ENCODE data around the gene USE1. TPM values are rescaled to one million over a fixed set of nuclear protein-coding genes. Genes with fewer than 3 reads are reported as not detected.

Gene USE1
- total RNA-seq, 1 donor from 2014 or later: 37.5 TPM

GRCh38 chr19:17229890-17230289 is 14.7 kb downstream of the USE1 start:
- no peaks in the 10 kb centered on the region for H3K9me3 Mint-ChIP-seq (ENCODE audit: unreplicated experiment)
- no peak overlapping the region for H3K27ac Mint-ChIP-seq (ENCODE audit: unreplicated experiment)
- no peak for TF ChIP-seq CTCF (IDR thresholded peaks at IDR 0.05)
- no peak overlapping the region for H3K4me3 Mint-ChIP-seq (ENCODE audit: unreplicated experiment)
- H3K27me3 Mint-ChIP-seq (ENCODE audit: unreplicated experiment): no peaks in the 10 kb centered on the region
- H3K4me1 Mint-ChIP-seq (ENCODE audit: unreplicated experiment): peaks cover 14% of the 10 kb centered on the region
- H3K36me3 Mint-ChIP-seq (ENCODE audit: unreplicated experiment): peaks cover 10% of the 10 kb centered on the region
- DNase-seq (ENCODE audit: extremely low spot score, unreplicated experiment): no peak

GRCh38 chr19:17232258-17232657 is 17.1 kb downstream of the USE1 start:
- Mint-ChIP-seq H3K27ac (ENCODE audit: unreplicated experiment) (no peak overlapping the region), H3K27me3 (ENCODE audit: unreplicated experiment) (no peaks in the 10 kb centered on the region), H3K4me3 (ENCODE audit: unreplicated experiment) (no peak overlapping the region), H3K36me3 (ENCODE audit: unreplicated experiment) (peaks cover 10% of the 10 kb centered on the region), H3K4me1 (ENCODE audit: unreplicated experiment) (peaks cover 14% of the 10 kb centered on the region), H3K9me3 (ENCODE audit: unreplicated experiment) (no peaks in the 10 kb centered on the region)
- no peak for DNase-seq (ENCODE audit: extremely low spot score, unreplicated experiment)
- TF ChIP-seq CTCF (IDR thresholded peaks at IDR 0.05): no peak

GRCh38 chr19:17234911-17235299 is 19.7 kb downstream of the USE1 start:
- Mint-ChIP-seq H3K27ac (ENCODE audit: unreplicated experiment) (no peak overlapping the region), H3K4me3 (ENCODE audit: unreplicated experiment) (peak overlapping the region; percentile 47), H3K27me3 (ENCODE audit: unreplicated experiment) (no peaks in the 10 kb centered on the region), H3K4me1 (ENCODE audit: unreplicated experiment) (peaks cover 13% of the 10 kb centered on the region), H3K36me3 (ENCODE audit: unreplicated experiment) (peaks cover 16% of the 10 kb centered on the region), H3K9me3 (ENCODE audit: unreplicated experiment) (no peaks in the 10 kb centered on the region)
- no peak for TF ChIP-seq CTCF (IDR thresholded peaks at IDR 0.05)
- DNase-seq (ENCODE audit: extremely low spot score, unreplicated experiment): no peak

GRCh38 chr19:17235300-17235970 is 20.3 kb downstream of the USE1 start:
- Mint-ChIP-seq H3K27me3 (ENCODE audit: unreplicated experiment) (no peaks in the 10 kb centered on the region), H3K4me3 (ENCODE audit: unreplicated experiment) (peak overlapping the region; percentile 47), H3K9me3 (ENCODE audit: unreplicated experiment) (no peaks in the 10 kb centered on the region), H3K4me1 (ENCODE audit: unreplicated experiment) (peaks cover 13% of the 10 kb centered on the region), H3K27ac (ENCODE audit: unreplicated experiment) (peak overlapping the region; percentile 41), H3K36me3 (ENCODE audit: unreplicated experiment) (peaks cover 16% of the 10 kb centered on the region)
- DNase-seq (ENCODE audit: extremely low spot score, unreplicated experiment): peak; percentile 90
- peak; percentile 69 for TF ChIP-seq CTCF (IDR thresholded peaks at IDR 0.05)

GRCh38 chr19:17235971-17236777 is 21.0 kb downstream of the USE1 start:
- TF ChIP-seq CTCF (IDR thresholded peaks at IDR 0.05): no peak
- peak overlapping the region; percentile 34 for H3K27ac Mint-ChIP-seq (ENCODE audit: unreplicated experiment)
- H3K36me3 Mint-ChIP-seq (ENCODE audit: unreplicated experiment): peaks cover 16% of the 10 kb centered on the region
- DNase-seq (ENCODE audit: extremely low spot score, unreplicated experiment): no peak
- H3K9me3 Mint-ChIP-seq (ENCODE audit: unreplicated experiment): no peaks in the 10 kb centered on the region
- peaks cover 18% of the 10 kb centered on the region for H3K4me1 Mint-ChIP-seq (ENCODE audit: unreplicated experiment)
- H3K27me3 Mint-ChIP-seq (ENCODE audit: unreplicated experiment): no peaks in the 10 kb centered on the region
- H3K4me3 Mint-ChIP-seq (ENCODE audit: unreplicated experiment): peak overlapping the region; percentile 26

Data from osteocyte (in vitro differentiated cells).